ENCODE measurements around the gene TMBIM4.

DNA sequence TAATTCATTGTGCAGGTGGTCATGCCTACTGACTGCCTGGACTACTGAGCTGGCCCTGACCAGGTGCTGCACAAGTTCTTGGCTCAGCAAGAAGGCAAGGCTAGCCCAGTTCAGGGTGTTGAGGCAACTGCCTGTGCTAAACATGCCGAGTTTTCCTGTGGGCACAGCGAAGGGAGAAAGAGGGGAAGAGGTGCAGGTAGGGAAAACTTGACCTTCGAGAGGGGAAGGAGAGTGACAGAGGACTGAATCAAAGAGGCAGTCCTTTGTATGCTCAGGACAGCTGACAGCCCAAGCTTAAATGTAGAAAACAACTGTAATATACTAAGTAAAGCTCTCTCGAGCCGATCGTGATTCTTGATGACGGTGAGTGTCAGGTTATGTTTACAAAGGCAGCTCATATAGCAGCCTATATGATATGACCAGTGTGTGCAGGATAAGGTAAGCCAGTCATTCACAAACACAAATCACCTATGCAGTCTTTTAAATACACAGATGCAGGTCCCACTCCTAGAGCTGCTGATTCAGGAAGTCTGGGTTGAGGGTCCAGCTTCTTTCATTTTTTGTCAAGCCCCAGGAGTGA, 21.8 kb upstream of the TMBIM4 start:
- TF ChIP-seq, protein P1, sequence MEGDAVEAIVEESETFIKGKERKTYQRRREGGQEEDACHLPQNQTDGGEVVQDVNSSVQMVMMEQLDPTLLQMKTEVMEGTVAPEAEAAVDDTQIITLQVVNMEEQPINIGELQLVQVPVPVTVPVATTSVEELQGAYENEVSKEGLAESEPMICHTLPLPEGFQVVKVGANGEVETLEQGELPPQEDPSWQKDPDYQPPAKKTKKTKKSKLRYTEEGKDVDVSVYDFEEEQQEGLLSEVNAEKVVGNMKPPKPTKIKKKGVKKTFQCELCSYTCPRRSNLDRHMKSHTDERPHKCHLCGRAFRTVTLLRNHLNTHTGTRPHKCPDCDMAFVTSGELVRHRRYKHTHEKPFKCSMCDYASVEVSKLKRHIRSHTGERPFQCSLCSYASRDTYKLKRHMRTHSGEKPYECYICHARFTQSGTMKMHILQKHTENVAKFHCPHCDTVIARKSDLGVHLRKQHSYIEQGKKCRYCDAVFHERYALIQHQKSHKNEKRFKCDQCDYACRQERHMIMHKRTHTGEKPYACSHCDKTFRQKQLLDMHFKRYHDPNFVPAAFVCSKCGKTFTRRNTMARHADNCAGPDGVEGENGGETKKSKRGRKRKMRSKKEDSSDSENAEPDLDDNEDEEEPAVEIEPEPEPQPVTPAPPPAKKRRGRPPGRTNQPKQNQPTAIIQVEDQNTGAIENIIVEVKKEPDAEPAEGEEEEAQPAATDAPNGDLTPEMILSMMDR (IDR thresholded peaks at IDR 0.05; ENCODE audit: low read depth, low read length, poor library complexity, severe bottlenecking): no peak
- TF ChIP-seq EZH2phosphoT487 (IDR thresholded peaks at IDR 0.05; ENCODE audit: borderline replicate concordance, low read length): no peak

All from DOHH2 (cell line).